Erythroblast (primary cell): Measurements from ENCODE around the gene MDH2.
"Not testable (repeated sequence)": the region's sequence is repeated elsewhere in the genome, so short reads cannot be mapped to it uniquely, and the experiment has no call there.

Source experiments
- DNase-seq, 2 experiments: peaks; one replicate each; lab custom pipeline; 2025; lab: John Stamatoyannopoulos, UW
- GATA1 ChIP-seq: IDR thresholded peaks from 2 replicates; pipeline ENCODE4 v1.6.1; 2011; ENCODE audit warnings: low read depth, mild to moderate bottlenecking, control low read depth, low read length, moderate library complexity
- POLR2A ChIP-seq: IDR thresholded peaks from 2 replicates; pipeline ENCODE4 v1.6.1; 2011; ENCODE audit warnings: mild to moderate bottlenecking, low read length

MDH2 gene

DNA sequence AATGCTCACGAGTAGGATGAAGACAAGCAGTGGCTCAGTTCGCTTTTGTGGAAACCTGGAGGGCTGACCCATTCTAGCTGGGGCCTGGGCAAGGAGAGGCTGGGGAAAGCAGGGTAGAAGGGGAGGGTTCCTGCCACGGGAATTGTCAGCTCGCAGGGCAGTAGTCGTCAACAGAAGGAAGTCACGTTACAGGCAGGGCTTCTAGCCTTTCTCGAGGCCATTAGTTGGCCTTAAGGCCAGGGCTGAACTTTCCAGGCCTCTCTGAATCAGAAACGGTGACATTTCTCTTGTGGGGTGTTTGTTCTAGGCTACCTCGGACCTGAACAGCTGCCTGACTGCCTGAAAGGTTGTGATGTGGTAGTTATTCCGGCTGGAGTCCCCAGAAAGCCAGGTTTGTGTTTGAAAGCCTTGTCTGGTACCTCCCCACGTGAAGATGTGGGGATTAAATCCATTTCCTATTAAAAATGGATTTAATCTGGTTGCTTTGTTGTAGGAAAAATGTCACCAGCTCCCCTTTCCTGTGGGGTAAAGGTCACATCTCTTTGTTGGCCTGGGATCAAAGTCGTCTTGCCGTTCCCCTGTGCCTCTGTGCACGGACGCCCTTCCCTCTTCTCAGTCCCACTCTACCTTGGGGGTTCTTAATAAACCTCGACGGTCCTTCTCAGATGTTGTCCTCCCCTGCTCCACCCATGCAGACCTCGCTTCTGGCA is 9.4 kb downstream of the MDH2 start:
- TF ChIP-seq GATA1 (no peak), POLR2A (no peak)
- DNase-seq, result no peak

DNA sequence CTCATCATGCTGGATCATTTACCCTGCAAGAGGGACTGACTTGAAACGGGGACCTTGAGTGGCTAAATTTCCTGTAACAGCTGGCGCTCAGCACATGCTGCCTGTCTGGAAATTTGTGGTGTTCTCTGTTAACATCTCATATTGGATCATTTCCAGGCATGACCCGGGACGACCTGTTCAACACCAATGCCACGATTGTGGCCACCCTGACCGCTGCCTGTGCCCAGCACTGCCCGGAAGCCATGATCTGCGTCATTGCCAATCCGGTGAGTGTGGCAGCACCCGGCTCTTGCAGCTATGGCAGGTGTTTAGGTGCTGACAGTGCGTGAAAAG is 9.9 kb downstream of the MDH2 start:
- TF ChIP-seq GATA1 (no peak), POLR2A (no peak)
- DNase-seq, result no peak

DNA sequence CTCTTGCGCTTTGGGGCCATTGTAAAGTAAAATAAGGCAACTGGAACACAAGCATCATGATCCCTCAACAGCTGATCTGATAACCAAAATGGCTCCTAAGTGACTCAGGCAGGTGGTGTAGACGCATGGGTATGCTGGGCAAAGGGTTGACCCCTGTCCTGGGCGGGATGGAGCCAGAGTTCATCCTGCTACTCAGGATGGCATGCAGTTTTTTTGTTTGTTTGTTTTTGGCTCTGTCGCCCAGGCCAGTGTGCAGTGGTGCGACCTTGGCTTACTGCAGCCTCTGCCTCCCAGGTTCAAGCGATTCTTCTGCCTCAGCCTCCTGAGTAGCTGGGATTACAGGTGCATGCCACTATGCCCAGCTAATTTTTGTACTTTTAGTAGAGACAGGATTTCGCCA is 10.8 kb downstream of the MDH2 start:
- DNase-seq, result not testable (repeated sequence)

DNA sequence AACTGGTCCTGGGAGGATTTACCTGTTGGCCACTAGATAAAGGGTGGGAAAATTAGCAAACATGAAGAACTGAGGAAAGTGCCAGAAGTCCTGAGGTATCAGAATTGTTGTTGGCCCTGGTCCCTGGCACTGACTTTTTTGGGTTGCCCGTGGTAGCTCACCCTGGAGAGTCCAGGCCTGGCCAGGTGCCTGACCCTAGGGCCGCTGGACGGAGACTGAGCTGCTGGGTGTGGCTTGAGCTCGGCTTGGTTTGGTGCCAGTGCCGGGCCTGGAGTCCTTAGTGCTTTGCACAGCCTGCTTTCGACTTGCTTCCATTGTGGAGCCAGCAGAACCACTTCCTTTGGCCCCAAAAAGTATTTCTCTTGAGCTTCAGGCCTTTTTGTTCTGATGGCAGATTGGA is 12.9 kb downstream of the MDH2 start:
- DNase-seq, result no peak
- TF ChIP-seq GATA1 (no peak), POLR2A (no peak)

DNA sequence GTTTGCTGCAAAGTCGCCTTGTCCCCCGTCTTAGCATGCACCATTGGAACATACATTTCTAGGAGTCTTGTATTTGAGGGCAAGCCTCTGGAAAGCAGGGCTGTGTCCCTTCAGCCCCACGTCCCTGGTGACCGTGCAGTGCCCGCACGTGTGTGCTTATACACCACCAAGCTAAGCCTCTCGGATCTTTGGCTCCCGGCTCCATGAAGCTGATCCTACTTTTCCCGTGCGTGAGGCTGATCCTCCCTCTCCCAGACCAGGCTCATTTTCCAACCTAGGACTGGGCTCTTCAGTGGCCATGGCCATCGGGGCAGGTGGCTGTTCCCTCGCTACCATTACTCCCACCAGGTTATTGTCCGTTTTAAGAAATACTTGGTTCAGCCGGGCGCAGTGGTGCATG is 14.3 kb downstream of the MDH2 start:
- TF ChIP-seq POLR2A, result no peak
- no peak for TF ChIP-seq GATA1
- no peak for DNase-seq

DNA sequence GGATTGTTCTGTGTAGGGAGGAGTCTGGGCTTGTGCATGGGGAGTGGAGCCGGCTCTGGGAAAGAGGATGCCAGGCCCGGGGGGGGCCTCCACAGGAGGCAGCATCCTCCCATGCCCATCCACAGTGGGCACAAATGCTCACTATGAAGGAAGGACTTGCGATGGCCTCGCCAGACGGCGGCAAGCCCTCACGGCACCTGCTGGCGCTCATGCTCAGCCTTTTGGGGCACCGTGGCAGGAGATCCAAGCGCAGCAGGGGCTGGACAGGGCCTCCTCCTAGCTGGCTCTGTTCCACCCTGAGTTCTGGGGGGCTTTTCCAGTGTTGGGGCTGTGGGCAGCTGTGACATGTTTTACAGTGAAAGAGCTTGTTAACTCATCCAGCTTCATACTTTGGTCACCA is 15.2 kb downstream of the MDH2 start:
- DNase-seq, result no peak
- TF ChIP-seq POLR2A (no peak), GATA1 (no peak)

DNA sequence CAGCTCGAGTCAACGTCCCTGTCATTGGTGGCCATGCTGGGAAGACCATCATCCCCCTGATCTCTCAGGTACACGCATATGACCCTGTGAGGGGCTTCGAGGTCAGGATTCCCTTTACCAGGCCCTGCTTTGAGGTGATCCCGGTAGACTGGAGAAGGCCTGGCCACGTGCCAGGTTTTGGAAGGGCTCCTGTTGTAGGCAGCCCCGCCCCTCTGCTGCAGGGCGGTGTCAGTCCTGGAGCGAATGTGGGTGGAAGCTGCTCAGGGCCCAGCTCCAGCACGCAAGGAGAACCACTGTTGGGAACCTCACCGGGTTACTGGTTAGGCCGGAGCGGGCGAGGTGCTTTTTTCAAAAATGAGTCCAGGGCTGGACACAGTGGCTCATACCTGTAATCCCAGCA is 15.6 kb downstream of the MDH2 start:
- TF ChIP-seq POLR2A, result no peak
- DNase-seq, result peak; percentile 34 to 45

DNA sequence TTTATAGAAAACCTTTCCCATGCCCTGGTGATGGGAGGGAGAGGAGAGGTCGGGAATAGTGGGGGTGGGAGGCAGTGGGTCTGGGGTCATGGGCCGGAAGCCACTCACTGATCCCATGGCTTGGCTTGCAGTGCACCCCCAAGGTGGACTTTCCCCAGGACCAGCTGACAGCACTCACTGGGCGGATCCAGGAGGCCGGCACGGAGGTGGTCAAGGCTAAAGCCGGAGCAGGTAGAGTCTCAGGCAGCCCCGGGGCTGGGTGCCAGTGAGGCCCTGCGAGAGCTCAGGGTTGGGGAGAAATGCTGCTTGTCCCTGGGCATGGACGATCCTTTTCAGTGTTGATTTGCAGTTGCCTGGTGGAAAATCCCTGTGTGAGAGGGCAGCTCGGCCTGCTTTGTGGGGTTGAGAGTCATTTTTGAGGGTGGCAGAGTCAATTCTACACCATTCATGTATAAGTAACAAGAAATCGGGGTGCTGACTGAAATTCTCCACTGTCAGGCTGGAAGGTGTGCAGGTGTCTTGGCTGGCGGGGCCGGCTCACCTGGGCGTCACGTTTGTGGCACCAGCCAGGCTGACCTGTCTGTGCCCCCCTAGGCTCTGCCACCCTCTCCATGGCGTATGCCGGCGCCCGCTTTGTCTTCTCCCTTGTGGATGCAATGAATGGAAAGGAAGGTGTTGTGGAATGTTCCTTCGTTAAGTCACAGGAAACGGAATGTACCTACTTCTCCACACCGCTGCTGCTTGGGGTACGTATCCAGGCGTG is 16.5 kb downstream of the MDH2 start:
- DNase-seq, result no peak
- no peak for TF ChIP-seq POLR2A
- no peak for TF ChIP-seq GATA1

DNA sequence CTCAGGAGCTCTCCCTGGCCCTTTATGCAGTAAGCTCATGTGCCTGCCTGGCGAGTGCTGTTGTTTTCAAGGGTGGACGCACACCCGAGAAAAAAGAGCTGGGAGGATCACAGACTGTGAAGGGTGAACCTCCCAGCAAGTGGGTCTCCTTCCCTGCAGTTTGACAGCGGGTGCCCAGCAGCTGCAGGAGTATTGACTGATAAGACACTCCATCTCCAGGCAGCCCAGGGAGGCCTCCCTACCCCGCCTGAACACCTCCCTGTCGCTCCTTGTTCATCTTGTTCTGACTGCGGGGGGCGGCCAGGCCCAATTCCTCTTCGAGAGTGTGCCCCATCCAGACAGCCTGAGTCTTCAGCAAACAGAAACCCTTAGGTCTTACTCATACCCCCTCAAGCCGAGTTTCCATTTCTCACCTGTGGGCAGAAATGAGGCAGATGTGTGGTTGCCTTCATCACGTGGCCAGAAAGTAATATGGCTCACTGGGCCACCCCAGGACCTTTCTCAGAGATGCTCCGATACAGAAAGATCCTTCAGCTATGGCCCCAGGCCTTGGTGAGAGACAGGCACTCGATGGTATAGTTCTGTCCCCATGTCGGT is 17.2 kb downstream of the MDH2 start:
- no peak for TF ChIP-seq GATA1
- TF ChIP-seq POLR2A, result no peak
- no peak for DNase-seq

DNA sequence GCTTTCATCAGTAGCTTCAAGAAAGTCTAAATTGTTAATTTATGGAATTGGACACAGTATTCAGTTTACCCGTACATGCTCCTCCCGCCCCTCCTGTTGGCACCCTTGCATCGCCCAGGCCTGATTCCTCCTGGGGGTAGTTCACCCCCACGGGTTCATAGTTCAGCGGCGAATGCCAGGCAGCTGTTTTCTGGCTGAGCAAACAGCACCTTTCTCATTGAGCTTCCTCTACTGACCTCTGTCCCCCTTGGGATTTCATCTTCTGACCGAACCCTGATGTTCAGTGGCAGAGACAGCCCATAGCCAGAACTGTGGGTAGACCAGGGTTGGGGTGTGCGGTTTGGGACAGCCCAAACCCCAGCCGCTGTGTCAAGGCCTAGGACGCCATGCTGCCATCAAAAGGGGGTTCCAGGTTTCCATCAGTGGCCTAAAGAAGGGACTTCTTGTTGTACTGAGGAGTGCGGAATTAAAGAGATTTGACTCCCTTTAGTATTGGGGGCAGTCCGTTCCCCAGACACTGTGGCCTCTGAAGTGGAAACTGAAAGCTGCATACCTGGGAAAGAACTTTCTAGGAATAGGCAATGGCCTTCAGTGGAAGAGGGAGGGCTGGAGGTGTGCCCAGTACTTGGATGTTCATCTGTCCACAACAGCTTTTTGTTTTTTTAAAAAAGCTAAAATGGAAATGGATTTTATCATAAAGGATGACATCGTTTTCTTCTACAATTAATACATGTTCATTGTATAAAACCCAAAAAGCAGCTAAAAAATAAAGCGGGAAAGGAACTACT is 19.0 kb downstream of the MDH2 start:
- TF ChIP-seq GATA1, result no peak
- no peak for TF ChIP-seq POLR2A
- no peak for DNase-seq

DNA sequence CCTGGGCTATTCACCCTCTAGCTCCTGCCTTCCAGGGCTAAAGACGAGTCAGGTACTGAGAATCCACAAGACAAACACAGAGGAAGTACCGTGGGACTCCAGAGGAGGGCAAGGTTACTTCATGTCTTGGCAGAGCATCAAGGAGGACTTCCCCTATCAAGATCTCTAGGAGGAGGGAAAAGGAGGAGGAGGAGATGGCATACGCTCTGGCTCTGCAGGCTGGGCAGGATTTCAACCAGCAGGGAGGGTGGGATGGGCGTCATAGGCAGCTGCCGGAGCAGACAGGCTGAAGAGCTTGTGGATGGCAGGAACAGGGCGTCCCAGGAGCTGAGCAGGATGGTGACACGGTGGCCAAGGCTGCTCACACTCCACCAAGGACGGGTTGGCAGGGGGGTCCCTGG is 21.3 kb downstream of the MDH2 start:
- no peak for TF ChIP-seq POLR2A
- TF ChIP-seq GATA1, result no peak
- peak; percentile 14 to 16 for DNase-seq

DNA sequence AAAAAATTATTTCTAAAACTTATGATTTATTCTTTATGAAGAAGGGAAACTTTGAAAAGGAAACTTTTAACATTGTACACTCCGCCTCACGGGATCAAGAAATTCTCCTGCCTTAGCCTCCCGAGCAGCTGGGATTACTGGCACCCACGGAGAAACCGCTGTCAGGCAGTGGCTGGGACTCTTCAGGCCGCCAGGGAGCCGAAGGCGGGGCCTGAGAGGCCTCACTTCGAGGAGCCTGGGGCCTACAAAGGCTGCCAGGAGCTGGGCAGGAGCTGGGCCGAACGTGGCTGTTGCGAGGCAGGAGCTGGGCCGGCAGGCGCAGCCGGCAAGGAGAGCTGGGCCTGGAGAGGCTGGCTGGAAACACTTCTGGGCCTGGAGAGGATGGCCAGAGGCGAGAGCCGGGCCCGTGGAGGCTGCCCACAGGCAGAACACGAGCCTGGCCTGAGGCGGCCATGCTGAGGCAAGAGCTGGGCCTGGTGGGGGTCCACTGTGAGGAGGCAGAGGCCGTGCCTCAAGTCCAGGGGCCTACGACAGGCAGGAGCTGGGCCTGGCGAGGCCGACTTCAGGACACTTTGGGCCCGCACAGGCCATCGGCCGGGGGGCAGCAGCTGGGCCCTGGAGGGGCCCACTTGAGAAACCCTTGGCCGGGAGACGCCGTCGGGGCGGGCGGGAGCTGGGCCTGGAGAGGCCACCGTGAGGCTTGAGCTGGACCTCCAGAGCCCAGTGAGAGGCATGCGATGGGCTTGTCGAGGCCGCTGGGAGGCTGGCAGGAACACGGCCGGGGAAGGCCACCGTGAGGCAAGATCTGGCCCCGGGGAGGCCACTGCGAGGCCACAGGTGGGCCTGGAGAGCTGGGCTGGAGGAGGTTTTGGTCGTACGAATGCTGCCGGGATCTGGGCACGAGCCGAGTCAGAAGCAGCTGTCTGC is 23.7 kb downstream of the MDH2 start:
- TF ChIP-seq GATA1 (no peak), POLR2A (no peak)
- no peak for DNase-seq
